HG03095 (cell line): Measurements from ENCODE around the gene DENND5A.
A peak's percentile ranks its signal among the peaks of the same experiment; 100 is the strongest.

ENCODE experiments used
- ATAC-seq: cut with Tn5 transposase; IDR thresholded peaks from one replicate; pipeline ENCODE4 v1.9.1; 2021; ENCODE audit warnings: moderate library complexity; ENCODE audit not compliant: unreplicated experiment

Gene DENND5A

DNA sequence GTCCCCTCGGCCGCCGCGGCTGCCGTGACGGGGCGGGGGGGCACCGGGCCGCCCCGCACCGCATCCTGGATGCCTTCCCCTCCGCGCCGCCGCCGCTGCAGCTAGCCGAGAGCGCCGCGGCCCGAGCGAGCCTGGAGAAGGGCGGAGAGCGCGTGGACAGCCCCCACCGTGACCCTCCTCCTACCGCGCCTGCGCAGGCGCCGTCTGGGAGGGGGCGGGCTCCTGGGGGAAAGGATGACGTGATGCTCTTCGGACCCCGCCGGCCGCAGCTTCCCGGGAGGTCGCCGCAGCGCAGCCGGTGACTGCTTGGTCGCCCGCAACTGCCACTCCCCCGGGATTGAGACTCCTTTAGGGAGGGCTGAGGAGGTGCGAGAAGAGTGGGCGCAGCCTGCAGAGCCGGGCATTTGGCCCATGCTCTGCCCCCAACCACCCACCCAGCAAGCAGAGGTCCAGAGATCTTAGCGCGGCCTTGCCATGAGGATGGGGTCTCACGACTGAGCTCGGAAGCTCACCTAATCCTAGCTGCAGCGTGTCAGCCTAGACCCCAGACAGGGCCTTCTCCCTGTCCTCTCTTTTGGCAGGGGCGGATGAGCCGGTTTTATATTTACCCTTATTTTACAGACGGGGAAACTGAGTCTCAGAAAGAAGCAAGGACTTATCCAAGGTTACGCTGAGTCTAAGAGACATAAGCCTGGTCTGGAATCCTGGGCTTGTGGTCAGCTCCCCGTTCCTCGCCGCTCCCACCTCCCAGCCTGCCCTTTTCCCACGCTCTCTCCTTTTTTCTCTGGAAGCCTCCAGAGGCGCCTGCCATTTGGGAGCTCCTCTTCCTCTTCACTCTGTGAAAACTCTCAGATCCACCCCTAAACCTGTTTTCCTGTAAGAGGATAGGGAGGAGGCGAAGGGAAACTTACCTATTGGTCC is at the start of gene DENND5A:
Gene DENND5A, minus strand, starts transcription at position 140 of the 921 bp plus-strand sequence. CDS start 281 bp downstream, outside the sequence.
- ATAC-seq: peak; percentile 43

DNA sequence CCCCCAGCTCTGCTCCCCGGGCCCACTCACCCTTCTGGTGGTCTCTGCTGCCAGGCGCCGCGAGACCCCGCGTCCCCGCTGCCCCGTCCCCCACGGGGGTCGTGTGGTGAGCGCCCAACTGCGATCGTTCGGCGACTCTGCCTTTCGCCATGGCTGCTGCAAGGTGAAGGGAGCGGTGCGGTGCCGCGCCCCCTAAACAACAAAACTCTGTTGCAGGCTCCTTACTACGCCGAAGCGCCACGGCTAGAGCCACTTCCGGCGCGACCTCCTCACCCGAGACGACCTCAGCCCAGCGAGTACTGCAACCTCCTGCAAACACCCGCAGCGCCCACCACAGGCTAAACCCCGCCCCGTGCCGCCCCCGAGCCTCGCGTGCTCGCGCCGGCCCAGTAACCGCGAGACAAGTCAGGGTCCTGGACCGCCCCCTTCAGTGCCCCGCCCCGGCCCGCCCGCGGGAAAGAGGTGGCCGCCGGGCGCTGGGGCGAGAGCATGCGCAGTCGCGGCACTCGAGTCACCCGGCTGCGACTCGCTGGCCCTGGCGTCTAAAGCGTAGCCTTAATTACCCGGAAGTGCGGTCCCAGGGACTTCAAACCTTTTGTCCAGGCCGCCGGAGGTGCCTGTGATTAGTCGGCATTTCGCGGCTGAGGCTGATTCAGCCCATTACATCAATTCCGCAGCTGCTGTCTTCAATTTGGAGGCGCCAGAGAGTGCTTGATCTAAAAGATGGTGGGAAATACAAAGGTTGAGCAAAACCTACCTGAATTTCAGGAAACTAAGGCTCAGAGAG is 49.3 kb upstream of the DENND5A start, which contains the start of gene TMEM41B:
Gene TMEM41B, minus strand, starts transcription at position 303 of the 787 bp plus-strand sequence. Its CDS starts 152 bp downstream, at position 151.
- ATAC-seq: peak; percentile 98

DNA sequence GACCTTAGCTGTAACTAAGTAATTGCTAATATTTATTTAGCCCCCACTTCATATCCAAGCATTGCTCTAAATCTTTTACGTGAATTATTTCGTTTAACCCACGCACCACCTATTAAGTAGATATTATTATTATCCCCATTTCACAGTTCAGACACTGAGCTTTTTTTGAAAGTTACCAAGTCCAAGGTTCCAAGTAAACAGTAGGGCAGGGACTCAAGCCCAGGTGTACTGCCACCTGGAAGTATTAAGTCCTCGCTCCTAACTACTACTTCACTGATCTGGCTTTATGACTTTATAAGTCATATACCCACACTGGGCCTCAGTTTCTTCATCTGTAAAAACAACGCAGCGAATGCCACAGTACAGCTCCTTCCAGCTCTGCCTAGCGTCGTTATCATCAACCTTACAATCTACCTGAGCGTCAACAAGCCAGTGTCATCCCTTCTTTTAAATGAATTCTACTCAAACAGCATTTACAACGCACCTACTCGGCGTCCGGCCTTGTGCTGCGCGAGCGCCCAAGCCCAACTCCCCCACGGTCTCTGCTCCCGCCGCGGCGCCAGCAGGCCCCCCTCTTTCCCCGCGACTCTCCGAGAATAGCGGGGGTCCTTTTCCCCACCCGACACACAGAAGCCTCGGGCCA is 48.6 kb upstream of the DENND5A start:
- ATAC-seq: peak; percentile 9

DNA sequence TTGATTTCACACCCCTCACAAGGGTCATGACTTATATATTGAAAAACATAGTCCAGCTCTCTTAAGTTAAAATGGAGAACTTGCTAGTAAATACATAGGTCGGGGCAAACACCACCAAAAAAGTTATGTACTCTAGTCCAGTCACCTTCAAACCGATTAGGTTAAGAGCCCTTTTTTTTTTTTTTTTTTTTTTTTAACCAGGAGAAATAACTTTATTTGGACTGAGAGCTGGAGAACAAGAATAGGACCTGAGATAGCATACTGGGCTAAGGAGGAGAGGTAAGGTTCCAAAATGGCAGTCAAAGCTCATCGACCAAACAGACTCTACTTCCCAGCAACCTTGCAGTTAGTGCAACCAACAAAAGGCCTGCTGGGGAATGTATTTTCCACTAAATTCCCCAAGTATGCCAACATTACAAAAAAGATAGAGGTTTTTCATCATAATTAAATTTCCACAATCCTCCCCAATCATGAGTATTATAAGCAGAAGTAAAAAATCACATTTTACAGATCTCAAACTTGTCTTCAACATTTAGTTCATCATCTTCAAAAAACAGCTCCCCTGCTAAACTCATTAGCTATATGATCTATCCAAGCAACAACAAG is 45.4 kb upstream of the DENND5A start:
- no peak for ATAC-seq

DNA sequence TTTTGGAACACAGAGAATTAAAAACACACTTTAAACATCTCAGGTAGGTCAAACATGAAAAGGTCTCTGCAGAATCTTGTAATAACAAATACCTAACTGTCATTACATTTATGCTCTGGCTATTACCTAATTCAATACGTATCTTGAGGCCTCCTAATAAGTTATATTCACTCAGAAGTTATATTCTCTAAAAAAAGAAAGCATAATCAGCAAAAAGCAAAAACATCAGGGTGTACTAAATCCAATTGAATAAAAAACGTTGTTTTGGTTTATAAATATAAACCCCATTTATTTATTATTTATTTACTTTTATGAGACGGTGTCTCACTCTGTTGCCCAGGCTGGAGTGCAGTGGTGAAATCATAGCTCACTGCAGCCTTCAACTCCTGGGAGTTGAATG is 39.0 kb upstream of the DENND5A start:
- no peak for ATAC-seq

DNA sequence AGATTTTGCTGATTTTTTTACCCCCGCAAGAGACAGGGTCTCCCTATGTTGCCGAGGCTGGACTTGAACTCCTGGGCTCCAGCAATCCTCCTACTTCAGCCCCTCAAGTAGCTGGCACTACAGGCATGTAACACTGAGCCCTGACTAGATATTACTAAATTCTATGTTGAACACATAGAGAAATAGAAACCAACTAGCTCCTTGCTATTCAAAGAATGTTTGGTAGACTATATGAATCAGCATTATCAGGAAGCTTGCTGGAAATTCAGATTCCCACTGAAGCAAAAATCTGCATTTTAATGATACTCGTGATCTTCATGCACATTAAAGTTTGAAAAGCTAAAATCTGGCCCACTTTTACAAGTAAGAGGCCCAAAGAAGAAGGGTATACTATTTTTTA is 37.3 kb upstream of the DENND5A start:
- ATAC-seq: no peak

DNA sequence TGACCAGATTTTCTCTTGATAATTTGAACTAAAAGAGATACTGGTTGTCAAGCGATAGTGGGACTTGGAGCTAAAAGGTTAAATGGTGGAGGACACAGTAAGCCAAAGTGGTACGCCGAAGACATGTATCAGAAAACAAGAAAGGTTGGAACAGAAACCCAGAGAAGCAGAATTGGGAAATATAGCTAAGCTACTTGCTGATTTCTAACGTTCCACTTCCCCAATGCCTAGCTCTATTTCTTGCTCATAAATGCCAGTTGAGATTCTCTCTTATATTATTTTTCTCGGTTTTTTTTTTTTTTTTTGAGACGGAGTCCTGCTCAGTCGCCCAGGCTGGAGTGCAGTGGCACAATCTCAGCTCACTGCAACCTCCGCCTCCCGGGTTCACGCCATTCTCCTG is 36.6 kb upstream of the DENND5A start:
- no peak for ATAC-seq

DNA sequence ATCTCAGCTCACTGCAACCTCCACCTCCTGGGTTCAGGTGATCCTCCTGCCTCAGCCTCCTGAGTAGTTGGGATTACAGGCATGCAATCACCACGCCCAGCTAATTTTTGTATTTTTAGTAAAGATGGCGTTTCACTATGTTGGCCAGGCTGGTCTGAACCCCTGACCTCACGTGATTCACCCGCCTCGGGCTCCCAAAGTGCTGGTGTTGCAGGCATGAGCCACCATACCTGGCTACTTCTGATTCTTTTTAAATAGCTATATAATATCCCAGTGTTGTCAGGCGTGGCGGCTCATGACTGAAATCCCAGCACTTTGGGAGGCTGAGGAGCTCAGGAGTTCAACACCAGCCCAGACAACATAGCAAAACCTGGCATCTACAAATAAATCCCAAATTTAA is 28.5 kb upstream of the DENND5A start:
- ATAC-seq: no peak

DNA sequence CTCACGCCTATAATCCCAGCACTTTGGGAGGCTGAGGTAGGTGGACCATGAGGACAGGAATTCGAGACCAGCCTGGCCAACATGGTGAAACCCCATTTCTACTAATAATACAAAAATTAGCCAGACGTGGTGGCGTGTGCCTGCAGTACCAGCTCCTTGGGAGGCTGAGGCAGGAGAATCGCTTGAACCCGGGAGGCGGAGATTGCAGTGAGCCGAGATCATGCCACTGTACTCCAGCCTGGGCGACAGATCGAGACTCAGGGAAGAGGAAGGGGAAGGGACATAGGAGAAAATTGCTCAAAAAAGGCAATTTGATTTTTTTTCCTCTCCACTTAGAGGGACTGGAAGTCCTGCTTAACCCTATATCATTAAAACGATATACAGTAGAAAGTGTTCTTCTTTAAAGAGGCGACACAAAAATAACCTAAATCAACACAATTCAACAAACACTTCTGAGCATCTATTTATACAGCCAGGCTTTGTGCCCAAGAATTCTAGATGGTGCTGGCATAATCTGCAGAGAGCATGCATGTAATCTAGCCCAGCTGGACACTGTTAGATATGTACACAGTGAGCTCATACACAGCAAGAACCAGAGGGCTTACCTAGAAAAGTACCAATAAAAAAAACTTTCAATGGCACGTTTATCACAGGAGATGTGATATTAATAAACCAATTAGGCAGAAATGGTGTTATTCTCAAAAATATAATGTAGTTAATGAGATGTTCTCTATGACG is 20.9 kb upstream of the DENND5A start:
- ATAC-seq: no peak

DNA sequence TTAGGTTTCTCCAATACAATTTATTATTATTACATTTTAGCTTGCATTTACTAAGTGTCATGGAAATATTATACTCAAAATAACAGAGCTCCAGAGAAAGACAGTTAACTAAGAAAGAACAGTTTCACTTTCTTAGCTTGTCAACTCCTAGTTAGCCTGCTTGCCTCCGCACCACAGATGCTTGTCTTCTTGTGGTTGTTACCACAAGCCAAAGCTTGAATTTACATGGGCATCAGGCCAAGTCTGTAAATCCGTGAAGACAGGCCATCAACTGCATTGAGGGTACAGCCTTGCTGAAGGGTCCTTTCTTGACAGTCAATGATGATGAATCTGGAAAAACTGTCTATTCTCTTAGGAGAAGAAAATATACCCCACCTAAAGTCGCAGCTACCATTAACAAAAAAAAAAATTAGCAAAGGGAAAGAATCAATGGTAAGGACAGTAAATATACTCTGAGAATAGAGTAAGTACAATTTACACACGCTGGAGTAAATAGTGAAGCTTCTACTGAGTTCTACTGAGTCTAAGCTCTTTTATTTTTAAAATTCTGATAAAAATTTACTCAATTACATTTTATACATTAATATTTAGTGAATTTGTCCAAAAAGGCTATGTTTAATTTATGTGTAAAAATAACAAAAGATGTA is 15.6 kb upstream of the DENND5A start:
- peak; percentile 95 for ATAC-seq

DNA sequence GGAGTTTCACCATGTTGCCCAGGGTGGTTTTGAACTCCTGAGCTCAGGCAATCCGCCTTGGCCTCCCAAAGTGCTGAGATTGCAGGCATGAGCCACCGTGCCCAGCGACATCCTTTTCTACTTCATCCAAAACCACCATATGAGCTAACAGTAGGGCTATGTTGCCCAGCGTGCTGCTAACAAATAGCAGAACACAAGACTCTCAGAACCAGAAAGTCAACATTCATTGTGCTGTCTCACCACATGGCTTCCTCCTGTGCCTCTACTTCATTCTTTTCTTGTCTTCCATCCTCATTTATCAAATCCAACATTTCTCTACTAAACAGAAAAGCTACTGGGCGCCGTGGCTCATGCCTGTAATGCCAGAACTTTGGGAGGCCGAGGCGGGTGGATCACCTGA is 12.0 kb upstream of the DENND5A start:
- no peak for ATAC-seq

DNA sequence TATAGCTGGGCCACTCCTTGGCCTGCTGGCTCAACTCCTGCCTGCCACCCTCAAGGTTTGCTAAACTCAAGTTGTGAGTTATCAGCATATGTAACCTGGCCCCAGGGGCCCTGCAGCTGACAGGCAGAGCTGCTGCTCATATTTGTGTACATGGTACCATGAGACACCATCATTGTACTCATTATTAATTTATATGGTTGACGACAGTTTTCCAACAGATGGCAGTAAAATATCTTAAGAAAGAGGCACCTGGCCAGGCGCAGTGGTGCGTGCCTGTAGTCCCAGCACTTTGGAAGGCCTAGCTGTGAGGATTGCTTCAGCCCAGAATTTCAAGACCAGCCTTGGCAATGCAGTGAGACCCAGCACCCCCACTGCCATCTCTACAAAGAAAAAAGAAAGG is 11.4 kb upstream of the DENND5A start:
- ATAC-seq: no peak

DNA sequence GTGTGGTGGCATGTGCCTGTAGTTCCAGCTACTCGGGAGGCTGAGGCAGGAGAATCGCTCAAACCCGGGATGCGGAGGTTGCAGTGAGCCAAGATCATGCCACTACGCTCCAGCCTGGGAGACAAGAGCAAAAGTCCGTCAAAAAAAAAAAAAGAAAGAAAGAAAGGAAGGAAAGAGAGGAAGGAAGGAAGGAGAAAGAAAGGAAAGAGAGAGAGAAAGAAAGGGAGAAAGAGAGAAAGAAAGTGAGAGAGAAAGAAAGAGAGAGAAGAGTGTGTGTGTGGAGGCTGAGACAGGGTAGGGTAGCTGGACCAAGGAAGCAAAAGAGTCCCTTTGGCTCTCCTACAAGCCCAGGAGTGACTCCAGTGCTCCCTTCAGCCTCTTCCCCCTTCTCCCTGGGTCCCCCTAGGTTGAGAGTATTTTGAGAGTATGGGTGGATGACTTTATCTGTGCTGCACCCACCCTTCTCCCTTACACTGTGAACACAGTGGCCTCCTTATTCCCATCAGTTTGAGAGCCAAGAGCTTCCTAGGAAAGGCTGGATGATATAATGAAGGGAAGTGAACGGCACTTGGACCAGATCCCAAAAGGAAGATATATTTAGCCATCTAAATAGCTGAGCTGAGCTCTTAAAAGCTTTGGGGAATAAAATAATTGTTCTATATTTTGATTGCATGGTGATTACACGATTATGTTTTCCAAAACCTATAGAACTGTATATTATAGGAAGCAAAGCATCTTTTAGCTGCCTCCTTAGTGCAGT is 9.5 kb upstream of the DENND5A start:
- ATAC-seq: no peak

DNA sequence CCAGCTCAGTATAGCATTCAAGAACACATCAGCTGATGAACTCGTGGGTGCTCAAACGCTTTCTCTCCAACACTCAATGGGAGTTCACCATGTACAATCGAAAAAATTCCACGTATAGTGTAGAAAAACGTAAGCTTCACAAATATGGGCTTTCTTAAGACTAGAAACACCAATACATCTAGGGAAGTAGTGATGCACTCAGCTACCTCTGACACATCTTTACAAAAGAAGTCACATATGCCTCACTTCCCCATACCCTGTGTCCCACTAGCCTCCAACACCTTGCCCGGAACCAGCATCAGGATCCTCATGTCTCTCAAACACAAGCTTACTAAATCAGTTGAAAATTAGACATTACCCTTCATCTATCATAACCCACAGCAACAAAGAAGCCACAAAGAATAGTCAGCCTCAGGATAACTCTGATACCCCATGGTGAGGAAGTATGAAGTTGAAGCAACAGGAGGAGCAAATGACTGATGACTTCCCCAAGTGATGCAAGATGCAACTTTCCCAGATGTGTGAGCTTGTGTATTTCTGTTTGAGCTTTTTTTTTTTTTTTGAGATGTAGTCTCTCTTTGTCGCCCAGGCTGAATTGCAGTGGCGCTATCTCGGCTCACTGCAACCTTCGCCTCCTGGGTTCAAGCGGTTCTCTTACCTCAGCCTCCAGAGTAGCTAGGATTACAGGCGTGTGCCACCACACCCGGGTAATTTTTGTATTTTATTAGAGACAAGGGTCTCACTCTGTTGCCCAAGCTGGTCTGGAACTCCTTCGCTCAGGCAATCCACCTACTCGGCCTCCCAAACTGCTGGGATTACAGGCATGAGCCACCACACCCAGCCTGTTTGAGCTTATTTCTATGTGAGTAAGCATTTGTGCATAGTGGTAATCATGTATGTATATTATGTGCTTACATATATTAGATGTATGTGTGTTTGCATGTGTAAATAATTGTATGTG is 8.5 kb upstream of the DENND5A start:
- no peak for ATAC-seq

DNA sequence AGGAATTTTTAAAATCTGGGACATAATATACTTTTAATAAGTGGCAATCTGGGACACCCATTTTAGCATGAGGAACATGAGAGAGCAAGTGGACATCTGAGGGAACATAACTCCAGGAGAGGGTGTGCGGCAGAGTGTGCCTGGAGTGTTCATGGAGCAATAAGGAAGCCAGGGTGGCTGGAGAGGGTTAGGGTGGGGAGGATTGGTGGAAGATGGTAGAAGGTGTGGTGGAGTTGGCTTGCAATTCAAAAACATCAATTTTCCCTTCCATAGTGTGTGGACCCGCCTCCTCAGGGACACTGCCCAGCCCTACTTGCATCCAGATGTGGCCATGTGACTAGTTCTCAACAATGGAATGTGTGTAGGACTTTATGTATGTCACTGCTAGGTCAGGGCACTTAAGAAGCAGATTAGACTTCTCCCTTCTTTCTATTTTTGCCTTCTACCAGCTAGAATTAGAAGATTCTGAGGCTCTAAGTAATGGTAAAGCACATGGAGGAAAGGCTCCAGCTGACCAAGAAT is 4.4 kb upstream of the DENND5A start:
- ATAC-seq: no peak

DNA sequence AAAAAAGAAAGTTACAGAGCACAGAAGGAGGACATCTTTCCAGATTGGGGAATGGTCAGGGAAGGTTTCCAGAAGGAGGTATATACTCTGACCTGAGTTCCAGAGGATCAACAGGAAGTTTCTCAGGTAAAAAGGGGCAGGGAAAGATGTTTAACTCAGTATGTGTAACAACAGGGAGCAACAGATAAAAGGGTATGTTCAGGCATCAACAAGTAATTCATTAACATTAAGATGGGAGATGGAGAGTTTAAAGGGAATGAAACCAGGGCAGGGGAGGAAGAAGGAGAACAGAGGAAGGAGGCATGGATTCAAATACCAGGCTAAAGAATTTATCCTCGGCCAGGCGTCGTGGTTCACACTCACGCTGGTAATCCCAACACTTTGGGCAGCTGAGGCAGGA is 2.5 kb upstream of the DENND5A start:
- ATAC-seq: no peak

DNA sequence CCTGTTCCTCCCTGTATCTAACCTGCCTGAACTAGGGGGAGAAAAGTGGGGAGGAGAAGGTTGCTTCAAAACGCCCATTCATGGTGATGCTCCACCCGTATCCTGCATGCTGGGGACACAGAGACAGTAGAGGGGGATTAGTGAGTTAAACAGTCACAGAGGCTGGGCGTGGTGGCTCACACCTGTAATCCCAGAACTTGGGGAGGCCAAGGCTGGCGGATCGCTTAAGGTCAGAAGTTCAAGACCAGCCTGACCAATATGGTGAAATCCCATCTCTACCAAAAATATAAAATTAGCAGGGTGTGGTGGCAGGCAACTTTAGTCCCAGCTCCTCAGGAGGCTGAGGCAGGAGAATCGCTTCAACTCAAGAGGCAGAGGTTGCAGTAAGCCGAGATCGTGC is 1.8 kb upstream of the DENND5A start:
- ATAC-seq: no peak
